Ascending aorta (tissue), 2 donors: ENCODE results near the gene BAD. TPM values are rescaled to one million over a fixed set of nuclear protein-coding genes. Genes with fewer than 3 reads are reported as not detected.

Experiments used
- DNase-seq, 2 donors: peaks; one replicate each; pipeline ENCODE4 v3.0.0-alpha.2; 2019; ENCODE audit warnings: low spot score in 2 of 2
- H3K27ac ChIP-seq, 2 donors: fragments of 200-600 bp; sonication (generic); one replicate each; pipeline ENCODE4 v1.5.1; 2016 to 2017; ENCODE audit warnings: mild to moderate bottlenecking in 1 of 2
- H3K27me3 ChIP-seq: fragments of 200-600 bp; sonication (generic); one replicate; pipeline ENCODE4 v1.5.1; 2017
- H3K36me3 ChIP-seq, 2 donors: fragments of 200-600 bp; sonication (generic); one replicate each; pipeline ENCODE4 v1.5.1; 2016
- H3K4me1 ChIP-seq, 2 donors: fragments of 200-600 bp; sonication (generic); one replicate each; pipeline ENCODE4 v1.5.1; 2016 to 2017; ENCODE audit warnings: mild to moderate bottlenecking in 1 of 2
- H3K4me3 ChIP-seq, 2 donors: fragments of 200-600 bp; sonication (generic); one replicate each; pipeline ENCODE4 v1.5.1; 2016 to 2017; ENCODE audit warnings: mild to moderate bottlenecking in 1 of 2
- H3K9me3 ChIP-seq, 2 donors: fragments of 200-600 bp; sonication (generic); one replicate each; pipeline ENCODE4 v1.5.1; 2016
- intact Hi-C: fragments of 100-400 bp; cut with DNase I; formaldehyde crosslinking; loops from one replicate; pipeline ENCODE4 v1.15.1; 2023
- total RNA-seq: library from RNA; depleted of rRNA; stranded (reverse); fragments of >200 nt; gene quantifications from one replicate; pipeline ENCODE4 v1.1.0, GENCODE V29; 2016
- TF ChIP-seq, protein P1 (sequence below), 3 experiments: fragments of 200-600 bp in 2 of 3; fragments of 450-650 bp in 1 of 3; sonication (generic) in 2 of 3; IDR thresholded peaks; one replicate each; pipeline ENCODE4 v1.5.1; 2016 to 2019; ENCODE audit warnings: antibody characterized with exemption in 3 of 3, mild to moderate bottlenecking in 1 of 3, moderate library complexity in 1 of 3

The BAD gene
- total RNA-seq, 1 donor from 2014 or later = 175 TPM

DNA sequence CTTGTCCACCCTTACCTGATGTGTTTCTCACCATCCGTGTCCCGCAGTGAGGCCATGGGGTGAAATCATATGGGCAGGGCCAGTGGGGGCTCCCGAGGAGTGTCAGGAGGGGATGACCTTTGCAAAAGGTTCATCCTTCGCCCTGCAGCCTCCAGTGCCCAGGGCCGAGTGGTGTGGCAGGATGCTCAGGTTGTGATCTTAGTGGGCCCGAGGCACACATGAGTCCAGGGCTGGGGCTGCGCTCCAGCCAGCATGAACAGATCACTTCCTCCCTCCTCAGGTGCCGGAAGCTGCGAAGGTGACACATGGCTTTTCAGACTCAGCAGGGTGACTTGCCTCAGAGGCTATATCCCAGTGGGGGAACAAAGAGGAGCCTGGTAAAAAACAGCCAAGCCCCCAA is 46.4 kb downstream of the BAD start:
- TF ChIP-seq, protein P1, sequence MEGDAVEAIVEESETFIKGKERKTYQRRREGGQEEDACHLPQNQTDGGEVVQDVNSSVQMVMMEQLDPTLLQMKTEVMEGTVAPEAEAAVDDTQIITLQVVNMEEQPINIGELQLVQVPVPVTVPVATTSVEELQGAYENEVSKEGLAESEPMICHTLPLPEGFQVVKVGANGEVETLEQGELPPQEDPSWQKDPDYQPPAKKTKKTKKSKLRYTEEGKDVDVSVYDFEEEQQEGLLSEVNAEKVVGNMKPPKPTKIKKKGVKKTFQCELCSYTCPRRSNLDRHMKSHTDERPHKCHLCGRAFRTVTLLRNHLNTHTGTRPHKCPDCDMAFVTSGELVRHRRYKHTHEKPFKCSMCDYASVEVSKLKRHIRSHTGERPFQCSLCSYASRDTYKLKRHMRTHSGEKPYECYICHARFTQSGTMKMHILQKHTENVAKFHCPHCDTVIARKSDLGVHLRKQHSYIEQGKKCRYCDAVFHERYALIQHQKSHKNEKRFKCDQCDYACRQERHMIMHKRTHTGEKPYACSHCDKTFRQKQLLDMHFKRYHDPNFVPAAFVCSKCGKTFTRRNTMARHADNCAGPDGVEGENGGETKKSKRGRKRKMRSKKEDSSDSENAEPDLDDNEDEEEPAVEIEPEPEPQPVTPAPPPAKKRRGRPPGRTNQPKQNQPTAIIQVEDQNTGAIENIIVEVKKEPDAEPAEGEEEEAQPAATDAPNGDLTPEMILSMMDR (IDR thresholded peaks at IDR 0.05) = no peak
- H3K4me1 ChIP-seq = peaks cover 5 to 35% of the 10 kb centered on the region in 2 donors

DNA sequence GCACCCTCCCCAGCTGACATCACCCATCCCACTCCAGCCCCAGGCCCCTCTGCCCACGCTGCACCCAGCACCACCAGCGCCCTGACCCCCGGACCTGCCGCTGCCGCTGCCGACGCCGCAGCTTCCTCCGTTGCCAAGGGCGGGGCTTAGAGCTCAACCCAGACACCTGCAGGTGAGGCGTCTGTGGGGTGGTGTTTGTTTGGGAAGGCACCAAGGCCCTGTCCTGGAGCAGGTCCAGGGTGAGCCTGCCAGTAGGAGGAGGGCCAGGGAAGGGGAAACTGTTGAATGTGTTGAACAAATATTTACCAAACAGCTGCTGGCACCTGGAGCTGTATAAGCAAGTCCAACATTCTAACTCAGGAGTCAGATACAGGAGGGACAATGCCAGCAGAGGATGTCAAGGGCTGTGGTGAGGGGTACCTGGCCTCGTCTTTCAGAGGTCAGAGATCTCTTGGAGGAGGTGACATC is 46.9 kb downstream of the BAD start:
- Histone ChIP-seq H3K36me3 (peaks cover 17 to 19% of the 10 kb centered on the region in 2 donors), H3K4me3 (no peak overlapping the region), H3K27ac (no peak overlapping the region), H3K4me1 (peaks cover 5 to 35% of the 10 kb centered on the region in 2 donors), H3K27me3 (no peaks in the 10 kb centered on the region), H3K9me3 (no peaks in the 10 kb centered on the region)
- DNase-seq = no peak
- TF ChIP-seq, protein P1 (IDR thresholded peaks at IDR 0.05) = no peak
- intact Hi-C loops = no loop called here

More for the DNA sequence above, 46.4 kb downstream of the BAD start:
- peaks cover 17 to 19% of the 10 kb centered on the region in 2 donors for H3K36me3 ChIP-seq
- peak overlapping the region in 1 of 2 donors; percentile 22 for H3K27ac ChIP-seq
- intact Hi-C loops = no loop called here
- DNase-seq = no peak
- no peaks in the 10 kb centered on the region for H3K9me3 ChIP-seq
- no peak overlapping the region for H3K4me3 ChIP-seq
- H3K27me3 ChIP-seq = no peaks in the 10 kb centered on the region

DNA sequence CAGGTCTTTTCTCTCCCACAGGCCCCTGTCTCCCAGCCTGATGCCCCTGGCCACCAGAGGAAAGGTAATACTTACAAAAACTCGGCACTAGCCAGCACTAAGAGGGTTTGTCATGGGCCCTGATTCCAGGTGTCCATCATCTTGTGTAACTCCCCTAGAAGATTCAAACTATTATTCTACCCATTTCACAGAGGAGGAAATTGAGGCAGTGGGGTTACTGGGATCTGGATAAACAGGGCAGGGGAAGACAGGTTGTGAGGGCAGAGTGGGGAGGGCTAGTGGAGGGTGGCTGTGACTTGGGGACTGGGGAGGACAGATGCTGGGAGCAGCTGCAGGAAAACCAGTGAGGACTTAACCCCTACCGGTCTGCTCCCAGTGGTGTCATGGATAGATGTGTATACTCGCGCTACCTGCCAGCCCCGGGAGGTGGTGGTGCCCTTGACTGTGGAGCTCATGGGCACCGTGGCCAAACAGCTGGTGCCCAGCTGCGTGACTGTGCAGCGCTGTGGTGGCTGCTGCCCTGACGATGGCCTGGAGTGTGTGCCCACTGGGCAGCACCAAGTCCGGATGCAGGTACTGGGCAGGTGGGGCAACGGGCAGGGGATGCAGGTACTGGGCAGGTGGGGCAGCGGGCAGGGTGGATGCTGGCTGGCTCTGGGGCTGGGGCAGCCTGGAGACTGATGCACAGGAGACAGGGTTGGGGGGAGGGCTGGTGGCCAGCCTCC is 48.9 kb downstream of the BAD start:
- TF ChIP-seq, protein P1 (IDR thresholded peaks at IDR 0.05) = no peak
- peak in 1 of 2 donors; percentile 63 for DNase-seq
- H3K36me3 ChIP-seq = peaks cover 17 to 19% of the 10 kb centered on the region in 2 donors

DNA sequence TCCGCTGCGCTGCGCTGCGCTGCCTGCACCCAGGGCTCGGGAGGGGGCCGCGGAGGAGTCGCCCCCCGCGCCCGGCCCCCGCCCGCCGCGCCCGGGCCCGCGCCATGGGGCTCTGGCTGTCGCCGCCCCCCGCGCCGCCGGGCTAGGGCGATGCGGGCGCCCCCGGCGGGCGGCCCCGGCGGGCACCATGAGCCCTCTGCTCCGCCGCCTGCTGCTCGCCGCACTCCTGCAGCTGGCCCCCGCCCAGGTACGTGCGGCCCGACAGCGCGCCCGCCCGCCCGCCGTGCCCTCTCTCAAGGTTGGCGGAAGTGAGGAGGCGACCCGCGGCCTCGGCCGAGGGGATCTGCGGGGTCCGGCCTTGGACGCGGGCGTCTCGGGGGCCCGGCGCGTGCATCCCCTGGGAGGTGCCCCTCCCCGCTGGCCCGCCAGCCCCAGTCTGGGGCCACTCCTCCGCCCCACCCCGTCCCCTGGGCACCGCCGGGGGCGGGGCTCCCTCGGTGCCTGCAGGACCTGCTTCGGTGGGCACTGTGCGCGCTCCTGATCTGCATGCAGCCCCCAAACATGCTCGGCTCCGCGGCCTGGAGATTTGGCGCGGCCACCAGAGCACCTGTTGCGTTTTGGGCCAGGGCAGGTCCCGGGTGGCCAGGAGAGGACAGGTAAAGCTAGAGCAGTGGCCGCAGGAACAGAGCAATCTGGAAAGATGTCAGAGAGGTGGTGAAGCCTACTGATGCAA is 49.7 kb downstream of the BAD start:
- H3K36me3 ChIP-seq = peaks cover 17 to 19% of the 10 kb centered on the region in 2 donors
- TF ChIP-seq, protein P1 (IDR thresholded peaks at IDR 0.05) = peak in 1 of 3 experiments; percentile 5
- DNase-seq = peak in 1 of 2 donors; percentile 78
- no peaks in the 10 kb centered on the region for H3K27me3 ChIP-seq
- H3K4me3 ChIP-seq = peak overlapping the region; percentile 87 to 92
- H3K27ac ChIP-seq = peak overlapping the region; percentile 84 to 92
- intact Hi-C loops = no loop called here
- no peaks in the 10 kb centered on the region for H3K9me3 ChIP-seq
- H3K4me1 ChIP-seq = peaks cover 5 to 27% of the 10 kb centered on the region in 2 donors

More for the DNA sequence above, 48.9 kb downstream of the BAD start:
- Histone ChIP-seq H3K27ac (peak overlapping the region; percentile 84 to 92), H3K9me3 (no peaks in the 10 kb centered on the region), H3K4me1 (peaks cover 5 to 32% of the 10 kb centered on the region in 2 donors), H3K4me3 (peak overlapping the region; percentile 87 to 92), H3K27me3 (no peaks in the 10 kb centered on the region)
- intact Hi-C loops = no loop called here

DNA sequence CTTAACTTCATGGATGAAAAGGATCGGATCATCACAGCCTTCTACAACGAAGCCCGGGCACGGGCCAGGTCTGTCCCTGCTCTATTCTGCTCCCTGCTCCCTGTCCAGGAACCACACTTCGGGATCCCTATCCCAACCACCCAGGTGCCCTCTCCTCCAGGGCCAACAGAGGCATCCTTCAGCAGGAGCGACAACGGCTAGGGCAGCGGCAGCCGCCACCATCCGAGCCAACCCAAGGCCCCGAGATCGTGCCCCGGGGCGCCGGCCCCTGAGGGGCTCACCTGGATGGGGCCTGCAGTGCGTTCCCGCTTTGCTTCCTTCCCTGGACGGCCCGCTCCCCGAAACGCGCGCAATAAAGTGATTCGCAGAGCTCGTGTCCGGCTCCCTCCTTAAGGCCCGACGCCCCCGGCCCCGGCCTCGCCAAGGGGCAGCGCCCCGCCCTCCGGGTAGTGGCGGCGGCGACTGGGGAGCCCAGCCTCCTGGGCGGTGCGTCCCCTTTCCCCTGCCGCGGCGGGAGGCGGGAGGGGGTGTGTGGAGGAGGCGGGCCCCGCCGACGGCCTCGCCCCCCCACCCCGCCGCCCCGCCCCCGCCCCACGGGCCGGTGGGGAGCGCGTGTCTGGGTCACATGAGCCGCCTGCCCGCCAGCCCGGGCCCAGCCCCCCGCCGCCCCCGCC is 50.4 kb downstream of the BAD start, which contains the start of gene VEGFB:
VEGFB (plus strand) TSS at position 672 of the 674 bp plus-strand sequence. CDS start 250 bp downstream, outside the sequence.
- peak within 1 kb of the TSS; percentile 84 to 92 for H3K27ac ChIP-seq
- intact Hi-C loops = no loop called here
- H3K4me1 ChIP-seq = peaks cover 5 to 33% of the 10 kb centered on the region in 2 donors
- peaks cover 17 to 19% of the 10 kb centered on the region in 2 donors for H3K36me3 ChIP-seq
- TF ChIP-seq, protein P1 (IDR thresholded peaks at IDR 0.05) = no peak
- DNase-seq = peak in 1 of 2 donors; percentile 87
- H3K9me3 ChIP-seq = no peaks in the 10 kb centered on the region
- peak within 1 kb of the TSS; percentile 87 to 92 for H3K4me3 ChIP-seq
- no peaks in the 10 kb centered on the region for H3K27me3 ChIP-seq
